ENCODE results near the gene YWHAG.
"Not testable (repeated sequence)": the region's sequence is repeated elsewhere in the genome, so short reads cannot be mapped to it uniquely, and the experiment has no call there.

Gene YWHAG

DNA sequence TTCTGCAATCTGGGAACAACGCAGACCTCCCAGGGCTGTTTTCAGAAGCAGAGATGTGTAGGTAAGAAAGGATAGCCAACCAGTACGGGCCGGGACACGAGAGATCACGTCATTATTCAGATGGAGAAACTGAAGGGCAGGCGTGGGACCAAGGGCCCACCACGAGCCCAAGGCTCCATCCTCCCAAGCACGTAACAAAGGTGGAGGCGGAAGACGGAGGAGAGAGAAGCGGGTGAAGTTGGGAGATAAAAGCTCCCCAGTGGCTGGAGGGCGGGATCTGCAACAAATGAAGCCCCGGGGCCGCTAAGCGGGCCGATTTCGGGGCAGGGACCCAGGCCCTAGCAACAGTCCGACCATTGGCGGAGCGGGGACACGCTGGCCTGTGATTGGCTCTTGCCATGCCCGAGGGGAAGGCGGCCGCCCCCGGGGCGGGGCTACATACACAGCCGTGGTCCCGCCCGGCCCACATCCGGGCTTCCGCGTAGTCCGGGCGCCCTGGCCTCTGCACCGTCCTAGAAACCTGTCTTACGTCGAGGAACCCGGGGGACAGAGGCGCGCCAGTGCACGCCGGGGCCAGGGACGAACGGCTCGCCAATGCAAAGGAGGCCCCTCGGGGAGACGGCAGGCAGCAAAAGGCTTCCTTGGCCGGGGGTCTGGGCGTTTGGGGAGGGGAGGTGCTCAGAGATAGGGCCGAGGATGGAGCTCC, 40.9 kb downstream of the YWHAG start:
- peak; percentile 96 to 97 for ATAC-seq

DNA sequence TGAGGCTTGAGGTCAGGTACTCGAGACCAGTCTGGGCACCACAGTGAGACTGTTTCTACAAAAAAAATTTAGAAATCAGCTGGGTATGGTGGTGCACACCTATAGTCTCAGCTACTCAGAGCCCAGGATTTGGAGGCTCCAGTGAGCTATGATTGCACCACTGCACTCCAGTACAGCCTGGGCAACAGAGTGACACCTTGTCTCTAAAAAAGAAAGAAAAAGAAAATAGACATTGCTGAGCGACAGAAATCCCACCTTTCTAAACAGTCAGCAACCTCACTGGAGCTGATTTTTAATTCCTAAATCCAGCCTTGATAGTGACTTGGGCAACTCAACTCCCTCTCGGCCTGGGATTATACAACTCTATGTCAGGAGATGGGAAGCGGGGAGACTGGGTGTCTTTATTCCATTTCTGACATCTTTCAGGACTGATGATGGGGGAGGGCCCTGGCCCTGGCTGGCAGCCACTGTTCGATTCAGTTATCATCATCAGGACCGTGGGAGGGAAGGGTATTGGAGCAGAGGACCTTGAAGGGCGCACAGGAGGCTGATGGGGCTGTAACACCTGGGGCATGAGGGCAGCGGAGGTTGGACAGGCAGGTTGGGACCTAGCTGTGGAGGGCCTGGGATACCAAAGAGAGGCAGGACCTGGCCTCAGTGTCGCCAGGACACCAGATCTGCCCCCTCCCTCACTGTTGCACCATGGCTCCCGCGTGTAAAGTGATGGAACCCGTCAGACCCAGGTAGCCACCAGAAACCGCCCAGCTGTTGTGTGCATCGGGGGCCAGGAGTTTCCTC, 41.6 kb downstream of the YWHAG start:
- ATAC-seq = no peak

DNA sequence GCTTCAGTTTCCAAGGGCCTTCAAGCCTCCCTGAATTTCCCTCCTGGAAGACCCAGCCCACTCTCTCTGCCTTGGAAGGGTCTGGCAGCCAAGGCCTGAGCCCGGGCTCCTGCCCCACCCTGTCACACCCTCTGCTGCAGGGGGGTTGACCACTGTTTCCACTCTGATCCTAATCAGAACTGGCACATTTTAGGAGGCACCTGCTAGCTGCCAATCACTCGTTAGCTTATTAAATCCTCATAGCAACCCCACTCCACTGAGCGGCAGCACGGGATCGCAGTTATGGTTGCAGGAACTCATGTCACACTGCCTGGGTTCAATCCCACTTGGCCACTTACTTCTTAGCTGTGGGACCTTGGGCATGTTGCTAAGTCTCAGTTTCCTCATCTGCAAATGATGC, 43.4 kb downstream of the YWHAG start:
- no peak for ATAC-seq

DNA sequence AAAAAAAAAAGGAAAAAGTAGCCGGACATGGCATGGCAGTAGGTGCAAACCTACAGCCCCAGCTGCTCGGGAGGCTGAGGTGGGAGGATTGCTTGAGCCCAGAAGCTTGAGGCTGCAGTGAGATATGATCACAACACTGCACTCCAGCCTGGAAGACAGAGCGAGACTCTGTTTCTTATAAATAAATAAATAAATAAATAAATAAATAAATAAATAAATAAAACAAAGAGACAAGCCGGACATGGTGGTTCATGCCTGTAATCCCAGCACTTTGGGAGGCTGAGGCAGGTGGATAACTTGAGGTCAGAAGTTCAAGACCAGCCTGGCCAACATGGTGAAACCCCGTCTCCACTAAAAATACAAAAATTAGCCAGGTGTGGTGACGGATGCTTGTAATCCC, 44.1 kb downstream of the YWHAG start:
- ATAC-seq = not testable (repeated sequence)

DNA sequence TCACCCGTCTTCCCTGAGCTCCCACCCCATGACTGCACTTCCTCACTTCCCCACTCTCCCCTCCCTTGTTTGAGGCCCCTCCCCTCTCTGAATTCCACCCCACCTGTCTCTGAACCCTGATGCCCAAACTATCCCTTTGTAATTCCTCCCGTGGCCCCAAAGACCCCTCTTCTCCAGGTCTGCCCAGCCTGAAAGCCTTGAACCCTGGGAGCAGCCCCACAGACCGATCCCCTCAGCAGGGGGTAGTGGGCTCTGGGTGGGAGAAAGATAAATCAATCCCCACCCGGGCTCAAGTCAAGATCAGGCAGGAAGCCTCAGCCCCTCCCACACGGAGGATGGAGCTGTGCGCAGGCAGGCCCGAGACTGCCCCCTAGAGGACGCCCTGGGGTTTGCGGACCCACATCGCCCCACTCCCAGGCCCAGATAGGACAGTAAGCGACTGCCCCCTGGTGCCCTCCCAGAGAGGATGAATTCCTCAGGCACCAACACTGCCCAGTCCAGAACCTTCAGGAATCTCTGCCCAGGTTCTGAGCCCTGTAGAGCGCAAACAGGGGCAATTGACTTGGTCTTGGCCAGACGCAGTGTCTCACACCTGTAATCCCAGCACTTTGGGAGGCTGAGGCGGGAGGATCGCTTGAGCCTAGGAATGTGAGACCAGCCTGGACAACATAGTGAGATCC, 44.6 kb downstream of the YWHAG start:
- peak; percentile 52 to 55 for ATAC-seq

DNA sequence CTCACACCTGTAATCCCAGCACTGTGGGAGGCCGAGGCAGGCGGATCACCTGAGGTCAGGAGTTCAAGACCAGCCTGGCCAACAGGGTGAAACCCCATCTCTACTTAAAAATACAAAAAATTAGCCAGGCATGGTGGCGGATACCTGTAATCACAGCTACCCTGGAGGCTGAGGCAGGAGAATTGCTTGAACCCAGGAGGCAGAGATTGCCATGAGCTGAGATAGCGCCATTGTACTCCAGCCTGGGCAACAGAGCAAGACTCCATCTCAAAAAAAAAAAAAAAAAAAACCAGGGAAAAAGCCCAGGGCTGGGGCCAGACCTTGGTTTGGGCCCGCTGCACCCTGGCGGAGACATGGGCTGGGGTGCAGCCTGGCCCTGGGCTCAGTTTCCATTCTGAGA, 47.0 kb downstream of the YWHAG start:
- not testable (repeated sequence) for ATAC-seq

DNA sequence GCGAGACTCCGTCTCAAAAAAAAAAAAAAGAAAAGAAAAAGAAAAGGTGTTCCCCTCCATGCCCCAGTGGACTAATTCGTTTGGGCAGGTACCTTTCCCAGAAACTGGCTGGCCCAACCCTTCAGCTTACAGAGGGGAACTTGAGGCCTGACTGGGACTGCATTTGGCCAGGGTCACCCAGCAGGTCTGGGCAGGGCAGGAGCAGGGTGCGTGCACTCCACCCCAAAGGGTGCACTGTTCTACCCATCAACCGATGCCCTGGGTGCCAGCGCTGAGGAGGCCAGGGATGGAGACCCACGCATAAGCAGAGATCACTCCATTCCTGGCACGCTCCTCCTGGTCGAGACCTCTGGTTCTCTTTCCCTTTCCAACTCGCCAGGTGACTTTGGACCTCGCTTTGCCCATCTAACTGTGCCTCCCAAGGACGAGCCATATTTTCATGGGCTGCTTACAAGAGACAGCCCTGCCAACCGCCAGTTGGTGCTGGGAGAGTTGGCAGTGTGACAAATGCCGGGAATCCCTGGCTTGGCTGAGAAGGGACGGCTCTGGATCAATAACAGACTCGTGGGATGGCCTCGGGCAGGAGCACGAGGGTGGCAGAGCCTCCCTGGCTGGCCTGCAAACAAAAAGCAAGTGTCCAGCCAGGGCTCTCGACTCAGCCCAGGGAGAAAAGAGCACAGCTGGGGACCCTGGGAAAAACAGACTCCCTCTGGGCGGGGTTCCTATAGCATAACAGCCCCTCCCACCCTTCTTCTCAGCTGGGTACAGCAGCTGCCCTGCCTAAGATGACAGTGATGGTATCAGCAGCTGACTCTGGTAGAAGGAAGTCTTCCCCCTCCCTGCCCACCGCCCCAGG, 48.5 kb downstream of the YWHAG start:
- no peak for ATAC-seq

DNA sequence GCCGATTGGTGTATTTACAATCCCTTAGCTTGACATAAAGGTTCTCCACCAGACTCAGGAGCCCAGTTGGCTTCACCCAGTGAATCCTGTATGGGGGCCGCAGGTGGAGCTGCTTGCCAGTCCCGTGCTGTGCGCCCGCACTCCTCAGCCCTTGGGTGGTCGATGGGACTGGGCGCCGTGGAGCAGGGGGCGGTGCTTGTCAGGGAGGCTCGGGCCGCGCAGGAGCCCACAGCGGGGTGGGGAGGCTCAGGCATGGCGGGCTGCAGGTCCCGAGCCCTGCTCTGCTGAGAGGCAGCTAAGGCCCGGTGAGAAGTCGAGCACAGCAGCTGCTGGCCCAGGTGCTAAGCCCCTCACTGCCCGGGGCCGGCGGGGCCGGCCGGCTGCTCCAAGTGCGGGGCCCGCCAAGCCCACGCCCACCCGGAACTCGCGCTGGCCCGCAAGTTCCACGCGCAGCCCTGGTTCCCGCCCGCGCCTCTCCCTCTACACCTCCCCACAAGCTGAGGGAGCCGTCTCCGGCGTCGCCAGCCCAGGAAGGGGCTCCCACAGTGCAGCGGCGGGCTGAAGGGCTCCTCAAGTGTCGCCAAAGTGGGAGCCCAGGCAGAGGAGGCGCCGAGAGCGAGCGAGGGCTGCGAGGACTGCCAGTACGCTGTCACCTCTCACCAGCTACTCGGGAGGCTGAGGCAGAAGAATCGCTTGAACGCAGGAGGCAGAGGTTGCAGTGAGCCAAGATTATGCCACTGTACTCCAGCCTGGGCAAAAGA, 49.3 kb downstream of the YWHAG start:
- not testable (repeated sequence) for ATAC-seq

DNA sequence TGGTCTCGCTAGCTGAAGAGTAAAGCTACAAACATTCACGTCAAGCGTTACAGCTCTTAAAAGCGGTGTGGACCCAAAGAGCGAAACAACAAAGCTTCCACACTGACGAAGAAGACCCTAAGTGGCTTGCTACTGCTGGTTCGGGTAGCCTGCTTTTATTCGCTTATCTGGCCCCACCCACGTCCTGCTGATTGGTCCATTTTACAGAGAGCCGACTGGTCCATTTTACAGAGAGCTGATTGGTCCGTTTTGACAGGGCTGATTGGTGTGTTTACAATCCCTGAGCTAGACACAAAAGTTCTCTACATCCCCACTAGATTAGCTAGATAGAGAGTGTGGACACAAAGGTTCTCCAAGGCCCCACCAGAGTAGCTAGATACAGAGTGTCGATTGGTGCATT, 49.9 kb downstream of the YWHAG start:
- ATAC-seq = not testable (repeated sequence)

DNA sequence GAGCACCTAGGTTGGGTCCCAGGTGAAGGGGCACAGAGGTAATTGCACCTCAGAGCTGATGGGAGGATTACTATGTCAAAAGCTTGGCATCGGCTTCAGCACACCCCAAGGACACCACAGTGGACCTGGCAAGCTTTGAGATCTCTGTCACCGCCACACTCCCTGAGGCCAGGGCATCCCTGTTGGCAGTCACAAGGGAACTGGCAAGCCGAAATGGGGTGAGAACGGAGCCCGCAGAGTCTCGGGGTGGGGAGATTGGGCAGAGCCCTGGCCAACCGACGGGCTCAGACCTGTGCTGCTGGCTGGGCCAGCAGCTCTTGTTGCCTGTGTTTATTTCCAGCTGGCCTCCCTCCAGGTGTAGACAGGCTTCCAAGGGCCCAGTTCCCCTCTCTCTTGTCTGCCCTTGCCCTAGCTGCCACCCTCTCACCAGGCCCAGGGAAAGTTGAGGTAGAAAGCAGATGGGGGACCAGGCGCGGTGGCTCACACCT, 53.9 kb downstream of the YWHAG start:
- ATAC-seq = no peak

DNA sequence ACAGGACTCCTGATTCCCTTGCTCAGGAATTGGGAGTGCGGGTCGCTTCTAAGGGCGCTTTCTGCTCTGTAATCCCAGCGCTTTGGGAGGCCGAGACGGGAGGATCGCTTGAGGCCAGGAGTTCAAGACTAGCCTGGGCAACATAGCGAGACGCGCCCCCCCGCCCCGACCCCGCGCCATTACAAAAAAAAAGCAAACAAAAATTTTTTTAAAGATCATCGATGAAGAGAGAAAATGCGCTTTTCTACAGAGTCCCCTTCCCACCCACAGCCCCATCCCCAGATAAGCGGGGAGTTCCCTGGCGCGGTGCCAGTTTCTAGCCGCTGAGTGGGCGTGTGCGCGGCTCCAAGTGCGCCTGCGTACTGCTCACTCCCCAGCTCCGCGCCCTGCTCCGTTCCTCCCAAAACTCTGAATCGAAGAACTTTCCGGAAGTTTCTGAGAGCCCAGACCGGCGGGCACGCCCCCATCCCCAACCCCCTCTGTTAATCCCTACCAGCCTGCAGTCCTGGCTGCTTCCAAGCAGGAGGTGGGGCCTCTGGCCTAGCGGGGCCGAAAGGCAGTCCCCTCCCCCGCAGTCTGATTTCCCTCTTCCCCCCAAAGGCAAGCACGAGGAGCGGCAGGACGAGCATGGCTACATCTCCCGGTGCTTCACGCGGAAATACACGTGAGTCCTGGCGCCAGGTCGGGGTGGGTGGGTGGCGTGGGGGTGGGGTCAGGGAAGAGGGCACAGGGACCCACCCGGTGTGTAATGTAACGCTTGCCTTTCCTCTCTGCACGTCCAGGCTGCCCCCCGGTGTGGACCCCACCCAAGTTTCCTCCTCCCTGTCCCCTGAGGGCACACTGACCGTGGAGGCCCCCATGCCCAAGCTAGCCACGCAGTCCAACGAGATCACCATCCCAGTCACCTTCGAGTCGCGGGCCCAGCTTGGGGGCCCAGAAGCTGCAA, 55.3 kb downstream of the YWHAG start:
- peak; percentile 51 to 52 for ATAC-seq

DNA sequence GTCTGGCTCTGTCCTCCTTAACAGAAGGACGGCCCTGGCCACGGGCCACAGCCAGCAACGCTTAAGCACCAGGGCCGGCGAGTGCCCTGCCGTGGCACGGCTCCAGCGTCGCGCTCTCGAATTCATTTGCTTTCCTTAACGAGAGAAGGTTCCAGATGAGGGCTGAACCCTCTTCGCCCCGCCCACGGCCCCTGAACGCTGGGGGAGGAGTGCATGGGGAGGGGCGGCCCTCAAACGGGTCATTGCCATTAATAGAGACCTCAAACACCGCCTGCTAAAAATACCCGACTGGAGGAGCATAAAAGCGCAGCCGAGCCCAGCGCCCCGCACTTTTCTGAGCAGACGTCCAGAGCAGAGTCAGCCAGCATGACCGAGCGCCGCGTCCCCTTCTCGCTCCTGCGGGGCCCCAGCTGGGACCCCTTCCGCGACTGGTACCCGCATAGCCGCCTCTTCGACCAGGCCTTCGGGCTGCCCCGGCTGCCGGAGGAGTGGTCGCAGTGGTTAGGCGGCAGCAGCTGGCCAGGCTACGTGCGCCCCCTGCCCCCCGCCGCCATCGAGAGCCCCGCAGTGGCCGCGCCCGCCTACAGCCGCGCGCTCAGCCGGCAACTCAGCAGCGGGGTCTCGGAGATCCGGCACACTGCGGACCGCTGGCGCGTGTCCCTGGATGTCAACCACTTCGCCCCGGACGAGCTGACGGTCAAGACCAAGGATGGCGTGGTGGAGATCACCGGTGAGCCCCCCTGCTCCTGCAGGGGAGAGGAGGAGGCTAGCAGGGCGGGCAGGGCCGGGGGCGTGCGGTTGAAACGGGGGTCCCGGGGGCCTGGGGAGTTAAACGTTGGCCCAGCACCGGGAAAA, 56.2 kb downstream of the YWHAG start, which contains the start of gene HSPB1:
Gene HSPB1, plus strand, starts transcription at position 327 of the 855 bp plus-strand sequence. Its CDS starts 40 bp downstream, at position 367.
- ATAC-seq = peak; percentile 53 to 56

DNA sequence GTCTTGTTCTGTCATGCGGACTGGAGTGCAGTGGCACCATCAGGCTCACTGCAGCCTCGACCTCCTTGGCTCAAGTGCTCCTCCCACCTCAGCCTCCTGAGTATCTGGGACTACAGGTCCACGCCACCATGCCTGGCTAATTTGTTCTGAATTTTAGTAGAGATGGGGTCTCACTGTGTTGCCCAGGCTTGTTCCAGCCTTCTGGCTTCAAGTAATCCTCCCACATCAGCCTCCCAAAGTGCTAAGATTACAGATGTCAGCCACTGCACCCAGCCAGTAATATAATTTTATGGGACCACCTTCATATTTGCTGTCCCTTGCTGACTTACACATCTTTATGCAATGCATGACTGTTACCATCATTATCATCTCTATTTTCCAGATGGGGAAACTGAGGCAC, 57.8 kb downstream of the YWHAG start:
- ATAC-seq = no peak

DNA sequence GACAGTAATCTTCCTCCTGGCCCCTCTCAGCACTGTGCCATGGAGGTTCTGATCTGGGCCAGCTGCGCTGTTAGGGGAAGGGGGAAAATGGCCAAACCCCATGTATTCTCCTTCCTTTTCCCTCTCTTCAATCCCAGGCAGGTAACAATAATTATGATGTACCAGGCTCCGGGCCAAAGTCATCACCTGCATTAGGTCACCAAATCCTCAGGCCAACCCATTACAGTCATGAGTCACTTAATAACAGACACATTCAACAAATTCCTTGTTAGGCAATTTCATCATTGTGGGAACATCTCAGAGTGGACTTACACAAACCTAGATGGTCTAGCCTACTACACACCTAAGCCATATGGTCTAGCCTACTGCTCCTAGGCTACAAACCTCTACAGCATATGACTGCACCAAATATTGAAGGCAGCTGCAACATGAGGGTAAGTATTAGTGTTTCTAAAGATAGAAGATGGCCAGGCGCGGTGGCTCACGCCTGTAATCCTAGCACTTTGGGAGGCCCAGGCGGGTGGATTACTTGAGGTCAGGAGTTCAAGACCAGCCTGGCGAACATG, 58.5 kb downstream of the YWHAG start:
- ATAC-seq = no peak

DNA sequence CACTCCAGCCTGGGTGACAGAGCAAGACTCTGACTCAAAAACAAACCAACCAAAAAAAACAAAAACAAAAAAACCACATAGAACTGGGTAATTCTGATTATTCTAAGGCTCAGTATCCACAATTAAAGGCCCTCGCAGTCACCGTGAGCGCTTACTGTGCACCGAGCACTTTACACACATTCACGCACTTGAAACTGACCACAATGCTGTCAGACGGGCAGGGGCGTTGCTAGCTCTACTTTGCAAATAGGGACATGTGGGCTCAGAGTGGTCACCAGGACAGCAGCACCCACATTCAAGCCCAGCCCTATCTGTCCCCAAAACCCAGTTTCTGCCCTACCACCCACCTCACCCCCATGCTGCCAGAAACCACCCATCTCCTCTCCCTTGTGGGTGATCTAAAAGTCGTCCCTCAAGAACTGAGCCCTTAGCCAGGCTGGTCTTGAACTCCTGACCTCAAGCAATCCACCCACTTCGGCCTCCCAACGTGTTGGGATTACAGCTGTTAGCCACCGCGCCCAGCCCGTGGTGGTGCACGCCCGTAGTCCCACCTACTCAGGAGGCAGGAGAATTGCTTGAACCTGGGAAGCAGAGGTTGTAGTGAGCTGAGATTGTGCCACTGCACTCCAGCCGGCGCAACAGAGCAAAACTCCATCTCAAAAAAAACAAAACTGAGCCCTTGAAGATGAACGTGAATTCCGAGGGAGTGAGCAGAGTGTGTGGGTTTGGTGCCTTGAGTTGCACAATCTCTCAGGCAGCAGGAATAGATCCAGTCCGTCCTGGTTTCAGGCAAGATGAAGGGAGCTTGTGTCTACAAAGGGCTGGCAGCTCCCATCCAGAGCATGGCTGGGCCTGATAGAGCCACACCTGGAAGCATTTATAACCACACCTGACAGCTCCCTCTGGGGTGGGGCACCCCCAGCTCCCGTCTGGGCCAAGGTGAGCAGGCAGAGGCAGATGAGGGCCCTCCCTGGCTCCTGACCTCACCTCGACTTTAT, 61.7 kb downstream of the YWHAG start:
- ATAC-seq = no peak

DNA sequence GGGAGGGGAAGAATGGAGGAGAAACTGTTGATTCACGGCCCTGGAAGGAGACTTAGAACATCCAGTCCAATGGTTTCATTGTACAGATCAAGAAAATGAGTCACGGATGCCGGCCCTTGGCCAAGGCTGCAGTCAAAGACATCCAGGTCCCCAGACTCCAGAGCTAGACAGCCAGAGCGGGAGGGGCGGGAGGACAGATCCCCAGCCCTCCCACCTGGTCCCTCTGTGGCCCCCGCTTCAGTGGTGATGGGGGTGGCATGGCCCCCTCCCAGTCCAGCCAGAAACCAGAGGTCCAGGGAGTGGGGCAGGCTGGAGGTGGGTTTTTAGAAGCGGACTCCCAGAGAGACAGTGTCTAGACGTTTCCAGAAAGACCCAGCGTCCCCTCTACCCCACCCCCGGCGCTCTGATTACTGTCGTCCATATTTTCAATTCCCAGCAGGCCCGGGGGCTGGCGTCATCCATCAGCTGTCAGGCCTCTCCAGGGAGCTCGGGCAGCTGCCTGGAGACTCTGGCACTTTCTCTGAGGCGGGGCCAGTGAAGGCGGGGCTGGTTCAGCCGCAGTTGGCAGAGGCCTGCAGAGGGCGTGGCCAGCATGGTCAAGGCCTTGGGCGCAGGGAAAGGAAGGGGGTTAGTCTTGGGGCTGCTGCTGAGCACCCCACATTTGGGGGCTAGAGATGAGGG, 64.3 kb downstream of the YWHAG start:
- no peak for ATAC-seq

DNA sequence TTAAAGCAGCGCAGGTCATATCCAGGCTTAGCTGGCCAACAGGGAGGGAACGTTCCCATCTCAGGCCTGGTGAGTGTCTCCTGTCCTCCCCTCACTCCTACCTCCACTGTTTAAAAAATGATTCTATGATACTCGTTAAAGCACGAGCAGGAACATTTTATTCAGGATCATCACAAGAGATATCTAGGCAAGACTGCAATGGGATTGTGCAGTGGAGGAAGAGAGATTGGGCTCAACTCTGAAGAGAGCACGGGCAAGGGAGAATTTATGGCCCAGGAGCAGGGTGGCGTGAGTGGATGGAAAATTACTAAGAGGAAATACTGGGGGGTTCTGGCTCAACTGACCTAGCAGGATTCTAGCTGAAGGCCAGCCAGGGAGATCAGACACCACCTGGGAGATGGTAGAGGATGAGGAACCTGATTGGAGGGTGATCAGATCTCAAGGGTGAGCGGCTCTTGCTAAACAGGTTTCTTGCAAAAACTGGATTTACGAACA, 65.3 kb downstream of the YWHAG start:
- no peak for ATAC-seq

Measured in activated CD4-positive, CD25-positive, alpha-beta regulatory T cell treated with anti-CD3 and anti-CD28 coated beads, Interleukin-2, amount 50 U/mL, for 24 hours (primary cell).